Stromal cell of bone marrow (primary cell): ENCODE data around the gene CCND1.
"Not testable (repeated sequence)": the region's sequence is repeated elsewhere in the genome, so short reads cannot be mapped to it uniquely, and the experiment has no call there.

ENCODE experiments used
- DNase-seq: peaks from one replicate; pipeline ENCODE4 v3.0.0-alpha.2; 2012; ENCODE audit warnings: low read depth

CCND1 gene

GRCh38 chr11:69692422-69692821, 51.5 kb downstream of the CCND1 start:
- DNase-seq, result no peak

GRCh38 chr11:69694781-69695180, 53.8 kb downstream of the CCND1 start:
- no peak for DNase-seq

DNA sequence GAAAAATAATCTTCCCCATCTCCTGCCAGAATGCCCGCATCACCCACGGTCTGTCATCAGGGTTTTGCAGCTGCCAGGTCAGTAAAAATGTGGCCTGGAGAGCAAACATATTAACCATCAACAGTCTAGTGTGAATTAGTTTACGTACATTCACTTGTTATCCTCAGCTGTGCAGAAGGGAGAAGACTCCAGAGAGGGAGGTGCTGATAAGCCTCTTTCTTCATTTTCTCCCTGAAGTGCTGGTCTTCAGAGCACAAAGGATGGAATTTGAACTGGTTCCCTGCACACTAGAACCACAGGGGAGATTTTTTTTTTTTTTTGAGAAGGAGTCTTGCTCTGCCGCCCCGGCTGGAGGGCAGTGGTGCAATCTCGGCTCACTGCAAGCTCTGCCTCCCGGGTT, 54.6 kb downstream of the CCND1 start:
- DNase-seq, result no peak

DNA sequence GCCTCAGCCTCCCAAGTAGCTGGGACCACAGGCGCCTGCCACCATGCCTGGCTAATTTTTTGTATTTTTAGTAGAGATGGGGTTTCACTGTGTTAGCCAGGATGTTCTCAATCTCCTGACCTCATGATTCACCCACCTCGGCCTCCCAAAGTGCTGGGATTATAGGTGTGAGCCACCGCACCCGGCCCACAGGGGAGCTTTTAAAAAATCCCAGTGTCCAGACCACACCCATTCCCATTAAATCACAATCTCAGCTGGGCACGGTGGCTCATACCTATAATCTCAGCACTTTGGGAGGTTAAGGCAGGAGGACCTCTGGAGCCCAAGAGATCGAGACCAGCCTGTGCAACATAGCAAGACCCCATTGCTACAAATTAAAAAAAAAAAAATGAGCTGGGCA, 55.0 kb downstream of the CCND1 start:
- not testable (repeated sequence) for DNase-seq

GRCh38 chr11:69696749-69697468, 56.0 kb downstream of the CCND1 start:
- no peak for DNase-seq

- no peak for DNase-seq
Measured at GRCh38 chr11:69697469-69697843, 56.5 kb downstream of the CCND1 start.

DNA sequence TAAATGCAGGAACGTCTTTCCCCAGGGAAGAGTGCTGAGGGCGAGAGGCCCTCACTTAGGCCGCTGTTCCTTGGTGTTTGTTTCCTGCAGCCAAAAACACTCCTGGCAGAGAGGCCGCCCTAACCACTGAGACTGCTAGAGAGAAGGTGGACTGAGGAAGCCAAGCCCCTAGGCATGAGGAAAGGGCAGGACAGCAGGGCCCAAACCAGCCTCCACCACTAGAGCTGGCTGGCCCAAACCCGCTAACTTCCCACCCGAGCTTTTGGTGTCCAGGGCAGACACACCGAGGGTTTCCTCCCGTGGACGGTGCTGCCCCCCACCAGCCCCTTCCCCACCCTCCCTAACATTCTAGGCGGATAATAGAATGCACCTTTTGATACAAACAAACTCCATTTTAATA, 56.9 kb downstream of the CCND1 start:
- no peak for DNase-seq

DNA sequence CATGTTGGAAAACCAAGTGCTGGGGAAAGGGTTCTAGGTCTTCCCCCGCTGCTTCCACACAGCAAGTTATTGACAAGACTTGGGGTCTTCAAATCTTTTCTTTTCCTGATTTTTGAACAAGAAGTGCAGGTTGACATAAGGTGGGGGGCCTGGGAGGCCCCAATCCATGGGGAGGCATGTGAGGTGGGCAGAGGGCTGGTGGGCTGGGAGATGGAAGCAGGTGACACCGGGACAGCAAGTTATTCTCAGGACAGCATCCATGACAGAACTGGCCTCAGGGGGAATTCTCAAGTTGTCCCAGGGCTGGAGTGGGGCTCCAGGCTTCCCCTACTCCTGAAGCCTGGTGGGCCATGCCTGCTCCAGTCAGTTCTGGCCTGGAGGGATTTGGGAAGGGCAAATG, 57.4 kb downstream of the CCND1 start:
- DNase-seq, result no peak

GRCh38 chr11:69699213-69699612, 58.3 kb downstream of the CCND1 start:
- no peak for DNase-seq

GRCh38 chr11:69700278-69701140, 59.6 kb downstream of the CCND1 start:
- peak; percentile 19 for DNase-seq

- no peak for DNase-seq
Measured at GRCh38 chr11:69702239-69702691, 61.3 kb downstream of the CCND1 start.

GRCh38 chr11:69702769-69703452, 62.0 kb downstream of the CCND1 start:
- DNase-seq, result no peak

DNA sequence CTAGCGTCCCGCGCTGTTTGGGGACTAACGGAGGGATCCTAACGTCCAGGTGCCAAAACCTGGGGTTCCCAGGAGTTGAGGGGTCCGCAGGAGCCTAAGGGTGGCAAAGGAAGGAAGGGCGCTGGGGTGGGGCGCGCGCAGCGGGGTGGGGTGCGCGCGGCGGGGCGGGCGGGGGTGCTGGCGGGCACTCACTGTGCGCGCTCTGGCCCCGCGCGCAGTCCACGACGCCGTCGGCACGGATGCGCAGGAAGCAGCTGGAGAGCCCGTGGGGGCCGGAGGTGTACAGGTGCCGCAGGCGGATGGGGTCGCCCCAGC, 62.5 kb downstream of the CCND1 start:
- no peak for DNase-seq
